Caco-2 (cell line): ENCODE results near the gene JDP2. TPM values are rescaled to one million over a fixed set of nuclear protein-coding genes. Genes with fewer than 3 reads are reported as not detected.

Source experiments
- BruUV-seq: library from RNA; stranded (reverse); fragments of 400-500 nt; replicated peaks from 2 replicates; lab custom pipeline; 2021; lab: Mats Ljungman, UMichigan
- CTCF ChIA-PET: fragments of 300-600 bp; sonication (Branson Sonifier 250); formaldehyde crosslinking; loops from one replicate; lab custom pipeline; 2022; ENCODE audit warnings: antibody characterized with exemption; lab: Charles Lee
- POLR2A ChIA-PET: fragments of 300-600 bp; sonication (Branson Sonifier 250); formaldehyde crosslinking; loops from one replicate; lab custom pipeline; 2022; ENCODE audit warnings: antibody characterized with exemption; lab: Charles Lee
- DNase-seq, 2 experiments: peaks; one replicate each; pipeline versions ENCODE4 v3.0.0 to v3.0.0-alpha.2; 2020 to 2022
- H3K27me3 ChIP-seq: replicated peaks from 2 replicates; pipeline ENCODE4 v1.6.0; 2011; ENCODE audit warnings: low read length; ENCODE audit not compliant: control insufficient read depth, insufficient read depth
- H3K36me3 ChIP-seq: 2 replicates; pipeline ENCODE4 v1.5.1; 2011; ENCODE audit warnings: low read length; ENCODE audit not compliant: control insufficient read depth, insufficient read depth
- H3K4me1 ChIP-seq: fragments of 250-450 bp; sonication (Bioruptor Pico); 2 replicates; pipeline ENCODE4 v1.5.1; 2020; ENCODE audit warnings: mild to moderate bottlenecking
- H3K4me3 ChIP-seq: 2 replicates; pipeline ENCODE4 v1.5.1; 2011; ENCODE audit warnings: low read depth, mild to moderate bottlenecking, control low read depth, low read length
- H3K9me3 ChIP-seq: fragments of 250-450 bp; sonication (Bioruptor Pico); 2 replicates; pipeline ENCODE4 v1.5.1; 2020; ENCODE audit warnings: mild to moderate bottlenecking, moderate library complexity
- H3K27ac Mint-ChIP-seq: one replicate; pipeline ENCODE4 v1.8.0; 2022; ENCODE audit warnings: mixed read lengths; ENCODE audit not compliant: unreplicated experiment
- H3K27me3 Mint-ChIP-seq: one replicate; pipeline ENCODE4 v1.8.0; 2022; ENCODE audit warnings: mixed read lengths; ENCODE audit not compliant: insufficient read depth, unreplicated experiment
- H3K36me3 Mint-ChIP-seq: one replicate; pipeline ENCODE4 v1.8.0; 2022; ENCODE audit warnings: mild to moderate bottlenecking, mixed read lengths; ENCODE audit not compliant: insufficient read depth, unreplicated experiment
- H3K4me1 Mint-ChIP-seq: one replicate; pipeline ENCODE4 v1.8.0; 2022; ENCODE audit warnings: low read depth, mixed read lengths; ENCODE audit not compliant: unreplicated experiment
- H3K4me3 Mint-ChIP-seq: one replicate; pipeline ENCODE4 v1.8.0; 2022; ENCODE audit warnings: mild to moderate bottlenecking, moderate library complexity, mixed read lengths; ENCODE audit not compliant: unreplicated experiment
- H3K9me3 Mint-ChIP-seq: one replicate; pipeline ENCODE4 v1.8.0; 2022; ENCODE audit warnings: mixed read lengths; ENCODE audit not compliant: unreplicated experiment
- CTCF ChIP-seq, 2 experiments: fragments of 200-600 bp in 1 of 2; IDR thresholded peaks; 1 replicate in 1 of 2; 2 replicates in 1 of 2; pipeline versions ENCODE4 v1.5.1 to v1.8.0; 2011 to 2022; ENCODE audit warnings: antibody characterized with exemption in 1 of 2, control low read depth in 1 of 2, inconsistent platforms in 1 of 2, low read depth in 1 of 2, low read length in 1 of 2, mild to moderate bottlenecking in 1 of 2, moderate library complexity in 1 of 2; ENCODE audit not compliant: insufficient read depth in 1 of 2, severe bottlenecking in 1 of 2, unreplicated experiment in 1 of 2
- intact Hi-C: fragments of 100-400 bp; cut with micrococcal nuclease; formaldehyde crosslinking; loops from one replicate; pipeline ENCODE4 v1.10.0; 2022; ENCODE audit not compliant: unreplicated experiment
- total RNA-seq: library from RNA; stranded (reverse); gene quantifications from 2 replicates; pipeline ENCODE4 v1.2.3, GENCODE V29; 2022

Gene JDP2
- total RNA-seq, 1 experiment from 2014 or later, result 95.7 TPM

GRCh38 chr14:75406102-75406501, 21.7 kb upstream of the JDP2 start:
- intact Hi-C loops, result no loop called here
- H3K4me3 ChIP-seq, result no peak overlapping the region
- no peaks in the 10 kb centered on the region for H3K9me3 ChIP-seq
- ChIA-PET POLR2A (no interaction called here), CTCF (no interaction called here)
- Mint-ChIP-seq H3K27ac (no peak overlapping the region), H3K9me3 (no peaks in the 10 kb centered on the region), H3K27me3 (no peaks in the 10 kb centered on the region), H3K36me3 (no peaks in the 10 kb centered on the region), H3K4me3 (no peak overlapping the region), H3K4me1 (no peaks in the 10 kb centered on the region)
- no peak for TF ChIP-seq CTCF (IDR thresholded peaks at IDR 0.05; ENCODE audit: insufficient read depth in 1 of 2, low read depth in 1 of 2, low read length in 1 of 2, severe bottlenecking in 1 of 2, unreplicated experiment in 1 of 2)
- H3K27me3 ChIP-seq, result no peaks in the 10 kb centered on the region
- no peaks in the 10 kb centered on the region for H3K4me1 ChIP-seq
- no peaks in the 10 kb centered on the region for H3K36me3 ChIP-seq
- no TSS peak for BruUV-seq
- no peak for DNase-seq

GRCh38 chr14:75406856-75407255, 21.0 kb upstream of the JDP2 start:
- DNase-seq, result no peak
- no peaks in the 10 kb centered on the region for H3K9me3 Mint-ChIP-seq
- no peaks in the 10 kb centered on the region for H3K4me1 ChIP-seq
- ChIA-PET CTCF (no interaction called here), POLR2A (no interaction called here)
- no peaks in the 10 kb centered on the region for H3K36me3 ChIP-seq
- no peak overlapping the region for H3K4me3 Mint-ChIP-seq
- no peaks in the 10 kb centered on the region for H3K27me3 Mint-ChIP-seq
- H3K4me1 Mint-ChIP-seq, result no peaks in the 10 kb centered on the region
- H3K4me3 ChIP-seq, result no peak overlapping the region
- TF ChIP-seq CTCF (IDR thresholded peaks at IDR 0.05; ENCODE audit: insufficient read depth in 1 of 2, low read depth in 1 of 2, low read length in 1 of 2, severe bottlenecking in 1 of 2, unreplicated experiment in 1 of 2), result no peak
- H3K27me3 ChIP-seq, result no peaks in the 10 kb centered on the region
- intact Hi-C loops, result no loop called here
- BruUV-seq, result no TSS peak
- no peak overlapping the region for H3K27ac Mint-ChIP-seq
- H3K9me3 ChIP-seq, result no peaks in the 10 kb centered on the region
- no peaks in the 10 kb centered on the region for H3K36me3 Mint-ChIP-seq

GRCh38 chr14:75409316-75410205, 18.3 kb upstream of the JDP2 start:
- no peaks in the 10 kb centered on the region for H3K27me3 Mint-ChIP-seq
- no peaks in the 10 kb centered on the region for H3K36me3 ChIP-seq
- H3K36me3 Mint-ChIP-seq, result no peaks in the 10 kb centered on the region
- no peaks in the 10 kb centered on the region for H3K9me3 Mint-ChIP-seq
- BruUV-seq, result no TSS peak
- H3K4me3 Mint-ChIP-seq, result no peak overlapping the region
- H3K4me1 Mint-ChIP-seq, result no peaks in the 10 kb centered on the region
- no peaks in the 10 kb centered on the region for H3K9me3 ChIP-seq
- no peak for DNase-seq
- POLR2A ChIA-PET, result no interaction called here
- no peak for TF ChIP-seq CTCF (IDR thresholded peaks at IDR 0.05; ENCODE audit: insufficient read depth in 1 of 2, low read depth in 1 of 2, low read length in 1 of 2, severe bottlenecking in 1 of 2, unreplicated experiment in 1 of 2)
- H3K27me3 ChIP-seq, result no peaks in the 10 kb centered on the region
- H3K27ac Mint-ChIP-seq, result no peak overlapping the region
- CTCF ChIA-PET, result no interaction called here
- H3K4me3 ChIP-seq, result no peak overlapping the region
- no peaks in the 10 kb centered on the region for H3K4me1 ChIP-seq
- intact Hi-C loops, result no loop called here
